Mesenteric fat pad (tissue), 1 donor: ENCODE results near the gene PHYH. TPM values are rescaled to one million over a fixed set of nuclear protein-coding genes. Genes with fewer than 3 reads are reported as not detected.
"Not testable (repeated sequence)": the region's sequence is repeated elsewhere in the genome, so short reads cannot be mapped to it uniquely, and the experiment has no call there.

Experiments used
- DNase-seq: peaks from one replicate; pipeline ENCODE4 v3.0.0-alpha.2; 2020; ENCODE audit warnings: low spot score
- long read RNA-seq: library from polyadenylated mRNA; unstranded; transcript quantifications from one replicate; pipeline ENCODE4 v2.0.0, GENCODE V29; 2020
- total RNA-seq: library from RNA; stranded (reverse); fragmentation: NEBNext Ultra II Directional; extraction: Animal tissue kit (Norgen Biotek cat#: 25700); gene quantifications from one replicate; pipeline ENCODE4 v1.2.1, GENCODE V29; 2021
- donor health status: DM: yes; HTN: yes; CAD: no.

The PHYH gene
- 44.1 TPM for total RNA-seq
- long read RNA-seq, transcript PHYH-201 (9 exons, 1,577 nt): major isoform, 127 of 157 reads
- long read RNA-seq, transcript PHYH-202 (8 exons, 1,732 nt): minor isoform, 7 of 157 reads
- long read RNA-seq, partial matches to known transcripts: 4 of 157 reads
- long read RNA-seq, other reads (novel, unspliced or antisense): 19 of 157 reads

GRCh38 chr10:13299437-13300287, at the start of gene PHYH:
Gene PHYH, minus strand, starts transcription at chr10:13300064. Its CDS starts 22 bp downstream, at chr10:13300042.
- DNase-seq: peak; percentile 96

- DNase-seq: peak; percentile 89
These were observed 48.6 kb upstream of the PHYH start, which contains the start of gene SEPHS1 for GRCh38 chr10:13348216-13349017. Gene SEPHS1, minus strand, starts transcription at chr10:13348293. Its CDS starts 3,343 bp downstream, at chr10:13344950.

- DNase-seq: peak; percentile 93
These were observed 47.8 kb upstream of the PHYH start for GRCh38 chr10:13347500-13348156.

DNA sequence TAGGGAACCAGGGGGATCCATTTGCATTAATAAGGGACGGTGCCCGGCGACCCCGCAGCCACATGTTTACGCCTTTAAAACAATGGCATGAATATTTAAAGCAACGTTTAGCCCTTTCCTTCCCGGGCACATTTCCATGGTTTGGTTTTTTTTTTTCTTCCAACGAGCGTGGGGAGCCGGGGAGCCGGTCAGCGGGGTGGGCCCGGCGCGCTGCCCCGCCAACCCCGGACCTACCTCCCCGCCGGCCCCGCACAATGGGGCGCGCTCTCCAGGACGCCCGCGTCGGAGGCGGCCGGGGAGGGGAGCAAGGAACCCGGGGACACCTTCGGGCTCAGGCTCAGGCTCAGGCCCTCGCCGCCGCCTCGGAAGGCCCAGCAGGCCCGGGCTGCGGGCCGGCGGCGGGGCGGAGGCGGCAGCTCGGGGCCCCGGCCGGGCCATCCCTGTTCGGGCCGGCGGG, 47.2 kb upstream of the PHYH start:
- DNase-seq: no peak

- no peak for DNase-seq
These were observed 46.6 kb upstream of the PHYH start for GRCh38 chr10:13346283-13347042.

DNA sequence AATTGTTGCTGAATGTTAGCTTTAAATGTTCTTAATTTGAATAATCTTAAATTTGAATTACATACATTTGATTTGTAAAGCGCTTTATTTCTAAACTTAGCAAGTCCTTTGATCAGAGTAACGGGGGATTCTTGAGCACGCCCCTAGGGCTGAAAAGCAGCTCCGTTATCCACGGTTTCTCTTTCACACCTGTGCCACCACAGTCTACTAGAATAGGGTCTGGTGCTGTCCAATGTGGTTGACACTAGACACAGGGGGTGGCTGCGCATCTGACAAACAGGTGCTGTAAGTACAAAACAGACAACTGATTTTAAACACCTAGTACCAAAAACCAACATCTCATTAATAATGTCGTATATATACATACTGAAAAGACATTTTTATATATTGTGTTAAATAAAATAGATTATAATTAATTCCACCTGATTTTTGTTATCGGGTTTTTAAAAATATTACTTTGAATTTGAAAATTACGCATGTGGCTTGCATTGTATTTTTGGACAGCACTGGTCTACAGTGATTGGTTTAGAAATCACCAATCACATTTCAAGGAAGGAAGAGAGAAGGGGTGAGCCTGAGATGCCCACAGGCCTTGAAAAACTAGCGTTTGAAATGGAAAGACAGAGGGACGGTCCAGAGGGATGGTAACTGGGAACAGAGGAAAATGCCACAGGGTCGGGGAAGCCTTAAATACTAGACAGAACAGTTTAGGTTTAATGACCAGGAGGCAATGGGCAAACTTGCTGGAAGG, 40.9 kb upstream of the PHYH start:
- no peak for DNase-seq

DNA sequence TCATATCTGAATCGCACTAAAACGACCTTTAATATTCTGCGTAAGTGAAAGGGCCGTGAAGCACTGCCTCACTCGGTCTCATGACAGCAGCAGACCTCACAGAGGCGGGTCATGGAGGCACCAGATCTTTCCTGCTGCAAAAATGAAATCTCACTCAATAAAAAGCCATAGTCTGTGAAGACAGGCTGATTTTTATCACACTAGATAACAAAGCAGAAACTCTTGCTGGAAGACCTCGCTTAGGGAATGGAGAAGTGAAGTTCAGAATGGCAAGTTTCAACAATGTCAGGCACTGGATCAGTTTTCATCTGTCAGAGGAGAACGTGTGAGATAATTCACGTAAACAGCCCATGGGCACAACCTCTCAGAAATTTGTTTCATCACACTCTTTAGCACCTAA, 40.2 kb upstream of the PHYH start:
- no peak for DNase-seq

DNA sequence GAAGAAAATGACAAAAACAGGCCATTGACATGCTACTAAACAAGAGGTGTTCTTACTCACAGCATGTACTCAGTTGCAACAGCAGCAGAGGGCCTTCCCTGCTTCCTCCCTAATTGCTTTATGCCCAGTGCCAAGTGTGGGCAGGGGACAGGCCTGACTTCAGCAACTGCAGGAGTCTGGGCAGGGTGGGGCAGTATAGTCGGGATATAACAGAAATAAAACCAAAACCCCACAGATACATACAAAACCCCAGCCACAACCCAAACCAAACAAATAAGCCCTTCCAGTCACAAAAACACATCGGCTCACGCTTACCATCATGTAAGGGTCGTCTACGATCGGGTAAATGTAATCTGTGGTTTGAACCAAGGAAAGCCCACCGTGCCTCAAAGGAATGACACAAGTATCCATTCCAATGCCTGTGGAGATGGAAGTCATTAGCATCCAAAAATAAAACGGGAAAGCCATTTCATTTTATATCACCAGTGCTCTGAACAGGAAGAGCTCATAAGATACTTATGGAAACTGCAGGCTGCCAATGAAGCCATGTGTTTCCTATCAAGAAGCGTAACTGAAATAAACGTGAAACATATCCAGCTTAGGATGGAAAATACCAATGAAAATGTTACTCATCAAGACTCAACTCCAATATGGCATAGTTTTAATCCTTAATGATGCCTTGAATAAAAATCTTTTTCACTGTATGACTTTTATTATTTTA, 38.7 kb upstream of the PHYH start:
- DNase-seq: no peak

DNA sequence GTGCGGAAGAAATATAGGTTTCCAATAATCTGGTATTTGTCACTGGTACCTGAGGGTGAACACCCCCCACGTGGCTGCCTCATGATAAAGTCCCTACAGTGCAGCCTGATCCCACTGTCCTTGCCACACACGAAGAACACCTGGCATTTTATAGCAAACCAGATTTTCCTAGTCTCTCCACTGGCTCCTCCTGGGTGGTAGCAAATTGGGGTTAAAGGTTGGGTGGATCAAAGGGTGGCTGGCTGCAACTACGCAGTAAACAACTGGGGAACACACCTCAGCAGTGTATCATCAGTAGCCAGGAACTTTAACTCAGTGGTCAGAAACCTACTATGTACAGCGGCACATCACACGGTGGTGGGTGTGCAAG, 37.9 kb upstream of the PHYH start:
- DNase-seq: no peak

- DNase-seq: no peak
These were observed 37.4 kb upstream of the PHYH start for GRCh38 chr10:13337128-13337826.

- no peak for DNase-seq
These were observed 36.0 kb upstream of the PHYH start for GRCh38 chr10:13335881-13336280.

DNA sequence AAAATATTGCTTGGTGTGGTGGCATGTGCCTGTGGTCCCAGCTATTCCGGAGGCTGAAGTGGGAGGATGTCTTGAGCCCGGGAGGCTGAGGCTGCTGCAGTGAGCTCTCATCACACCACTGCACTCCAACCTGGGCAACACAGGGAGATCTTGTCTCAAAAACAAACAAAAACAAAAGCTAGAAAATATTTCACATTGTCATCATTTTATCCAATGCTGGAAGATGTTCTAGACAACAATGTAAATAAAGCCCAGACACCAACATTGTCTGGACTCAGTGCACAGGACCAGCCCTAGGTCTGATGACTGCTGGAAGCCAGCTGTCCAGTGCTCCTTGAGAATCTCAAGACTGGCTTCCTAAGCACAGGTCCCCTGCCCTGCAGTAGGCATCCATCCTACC, 34.7 kb upstream of the PHYH start:
- no peak for DNase-seq

- DNase-seq: no peak
These were observed 31.8 kb upstream of the PHYH start for GRCh38 chr10:13331646-13332045.

- DNase-seq: not testable (repeated sequence)
These were observed 31.1 kb upstream of the PHYH start for GRCh38 chr10:13330980-13331379.

GRCh38 chr10:13329565-13329964, 29.7 kb upstream of the PHYH start:
- no peak for DNase-seq

GRCh38 chr10:13328613-13329012, 28.7 kb upstream of the PHYH start:
- peak; percentile 30 for DNase-seq

GRCh38 chr10:13328126-13328525, 28.3 kb upstream of the PHYH start:
- no peak for DNase-seq

- no peak for DNase-seq
These were observed 27.7 kb upstream of the PHYH start for GRCh38 chr10:13327534-13327933.
